C4-2B (cell line): ENCODE results near the gene FUT8.

Experiments
- ZFX ChIP-seq: fragments of 450-650 bp; IDR thresholded peaks from 2 replicates; pipeline ENCODE4 v1.6.1; 2017
- TF ChIP-seq, protein P1 (sequence below): fragments of 450-650 bp; conservative IDR thresholded peaks from 2 replicates; pipeline ENCODE4 v1.5.1; 2017; ENCODE audit warnings: mild to moderate bottlenecking

DNA sequence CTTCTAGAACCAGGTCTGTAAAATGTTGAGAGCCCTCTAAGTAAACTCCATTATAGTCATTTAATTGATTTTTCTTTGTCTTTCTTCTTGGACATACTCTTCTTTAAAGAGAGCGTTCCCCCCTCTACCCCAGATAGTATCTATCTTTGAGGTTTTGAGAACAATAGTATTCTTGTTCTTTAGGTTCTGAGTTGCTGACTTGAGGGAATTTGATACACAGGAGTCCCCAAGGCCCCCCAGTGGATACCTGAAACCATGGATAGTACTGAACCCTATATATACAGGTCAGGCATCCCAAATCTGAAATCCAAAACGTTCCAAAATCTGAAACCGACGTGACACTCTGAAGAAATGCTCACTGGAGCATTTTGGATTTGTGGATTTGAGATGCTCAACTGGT, 65.5 kb downstream of the FUT8 start:
- TF ChIP-seq, protein P1, sequence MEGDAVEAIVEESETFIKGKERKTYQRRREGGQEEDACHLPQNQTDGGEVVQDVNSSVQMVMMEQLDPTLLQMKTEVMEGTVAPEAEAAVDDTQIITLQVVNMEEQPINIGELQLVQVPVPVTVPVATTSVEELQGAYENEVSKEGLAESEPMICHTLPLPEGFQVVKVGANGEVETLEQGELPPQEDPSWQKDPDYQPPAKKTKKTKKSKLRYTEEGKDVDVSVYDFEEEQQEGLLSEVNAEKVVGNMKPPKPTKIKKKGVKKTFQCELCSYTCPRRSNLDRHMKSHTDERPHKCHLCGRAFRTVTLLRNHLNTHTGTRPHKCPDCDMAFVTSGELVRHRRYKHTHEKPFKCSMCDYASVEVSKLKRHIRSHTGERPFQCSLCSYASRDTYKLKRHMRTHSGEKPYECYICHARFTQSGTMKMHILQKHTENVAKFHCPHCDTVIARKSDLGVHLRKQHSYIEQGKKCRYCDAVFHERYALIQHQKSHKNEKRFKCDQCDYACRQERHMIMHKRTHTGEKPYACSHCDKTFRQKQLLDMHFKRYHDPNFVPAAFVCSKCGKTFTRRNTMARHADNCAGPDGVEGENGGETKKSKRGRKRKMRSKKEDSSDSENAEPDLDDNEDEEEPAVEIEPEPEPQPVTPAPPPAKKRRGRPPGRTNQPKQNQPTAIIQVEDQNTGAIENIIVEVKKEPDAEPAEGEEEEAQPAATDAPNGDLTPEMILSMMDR: no peak
- no peak for TF ChIP-seq ZFX
